ENCODE measurements around the gene HNF4A. TPM values are rescaled to one million over a fixed set of nuclear protein-coding genes. Genes with fewer than 3 reads are reported as not detected.

Gene HNF4A
- total RNA-seq, 2 donors from 2014 or later: 288 to 346 TPM

DNA sequence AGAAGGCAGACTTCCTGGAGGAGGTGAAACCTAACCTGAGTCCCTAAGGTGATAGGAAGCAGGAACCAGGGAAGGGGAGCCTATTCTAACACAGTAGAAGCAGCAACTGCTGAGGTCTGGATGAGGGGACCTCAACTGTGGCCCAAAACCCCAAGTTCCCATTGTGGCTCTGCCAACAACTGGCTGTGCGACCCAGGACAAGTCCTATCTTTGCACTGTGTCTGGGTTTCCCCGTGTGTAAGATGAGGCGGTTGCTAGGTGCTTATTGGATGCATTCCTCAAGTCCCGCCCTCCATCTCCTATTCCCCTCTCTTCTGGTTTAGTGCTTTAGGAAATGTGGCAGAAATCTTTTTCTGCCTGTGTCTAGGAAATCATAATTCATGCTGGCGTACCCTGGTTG lies 68.0 kb downstream of the HNF4A start:
- H3K9me3 ChIP-seq: no peaks in the 10 kb centered on the region
- no peak overlapping the region for H3K4me3 ChIP-seq
- intact Hi-C loops (cut with DNase I): no loop called here
- H3K9ac ChIP-seq (ENCODE audit: low read depth in 2 of 2, low read length in 2 of 2): no peak overlapping the region
- H3K27me3 ChIP-seq: no peaks in the 10 kb centered on the region
- H3K36me3 ChIP-seq: no peaks in the 10 kb centered on the region
- no peaks in the 10 kb centered on the region for H3K4me1 ChIP-seq
- TF ChIP-seq, protein P1, sequence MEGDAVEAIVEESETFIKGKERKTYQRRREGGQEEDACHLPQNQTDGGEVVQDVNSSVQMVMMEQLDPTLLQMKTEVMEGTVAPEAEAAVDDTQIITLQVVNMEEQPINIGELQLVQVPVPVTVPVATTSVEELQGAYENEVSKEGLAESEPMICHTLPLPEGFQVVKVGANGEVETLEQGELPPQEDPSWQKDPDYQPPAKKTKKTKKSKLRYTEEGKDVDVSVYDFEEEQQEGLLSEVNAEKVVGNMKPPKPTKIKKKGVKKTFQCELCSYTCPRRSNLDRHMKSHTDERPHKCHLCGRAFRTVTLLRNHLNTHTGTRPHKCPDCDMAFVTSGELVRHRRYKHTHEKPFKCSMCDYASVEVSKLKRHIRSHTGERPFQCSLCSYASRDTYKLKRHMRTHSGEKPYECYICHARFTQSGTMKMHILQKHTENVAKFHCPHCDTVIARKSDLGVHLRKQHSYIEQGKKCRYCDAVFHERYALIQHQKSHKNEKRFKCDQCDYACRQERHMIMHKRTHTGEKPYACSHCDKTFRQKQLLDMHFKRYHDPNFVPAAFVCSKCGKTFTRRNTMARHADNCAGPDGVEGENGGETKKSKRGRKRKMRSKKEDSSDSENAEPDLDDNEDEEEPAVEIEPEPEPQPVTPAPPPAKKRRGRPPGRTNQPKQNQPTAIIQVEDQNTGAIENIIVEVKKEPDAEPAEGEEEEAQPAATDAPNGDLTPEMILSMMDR (IDR thresholded peaks at IDR 0.05): no peak
- no peak for DNase-seq
- H3K27ac ChIP-seq: no peak overlapping the region

DNA sequence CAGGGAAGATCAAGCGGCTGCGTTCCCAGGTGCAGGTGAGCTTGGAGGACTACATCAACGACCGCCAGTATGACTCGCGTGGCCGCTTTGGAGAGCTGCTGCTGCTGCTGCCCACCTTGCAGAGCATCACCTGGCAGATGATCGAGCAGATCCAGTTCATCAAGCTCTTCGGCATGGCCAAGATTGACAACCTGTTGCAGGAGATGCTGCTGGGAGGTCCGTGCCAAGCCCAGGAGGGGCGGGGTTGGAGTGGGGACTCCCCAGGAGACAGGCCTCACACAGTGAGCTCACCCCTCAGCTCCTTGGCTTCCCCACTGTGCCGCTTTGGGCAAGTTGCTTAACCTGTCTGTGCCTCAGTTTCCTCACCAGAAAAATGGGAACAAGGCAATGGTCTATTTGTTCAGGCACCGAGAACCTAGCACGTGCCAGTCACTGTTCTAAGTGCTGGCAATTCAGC lies 68.6 kb downstream of the HNF4A start:
- intact Hi-C loops (cut with DNase I): no loop called here
- Histone ChIP-seq H3K36me3 (no peaks in the 10 kb centered on the region), H3K9me3 (no peaks in the 10 kb centered on the region), H3K4me3 (no peak overlapping the region), H3K4me1 (no peaks in the 10 kb centered on the region), H3K27ac (no peak overlapping the region), H3K9ac (ENCODE audit: low read depth in 2 of 2, low read length in 2 of 2) (no peak overlapping the region), H3K27me3 (no peaks in the 10 kb centered on the region)
- no peak for DNase-seq
- TF ChIP-seq, protein P1 (IDR thresholded peaks at IDR 0.05): no peak

DNA sequence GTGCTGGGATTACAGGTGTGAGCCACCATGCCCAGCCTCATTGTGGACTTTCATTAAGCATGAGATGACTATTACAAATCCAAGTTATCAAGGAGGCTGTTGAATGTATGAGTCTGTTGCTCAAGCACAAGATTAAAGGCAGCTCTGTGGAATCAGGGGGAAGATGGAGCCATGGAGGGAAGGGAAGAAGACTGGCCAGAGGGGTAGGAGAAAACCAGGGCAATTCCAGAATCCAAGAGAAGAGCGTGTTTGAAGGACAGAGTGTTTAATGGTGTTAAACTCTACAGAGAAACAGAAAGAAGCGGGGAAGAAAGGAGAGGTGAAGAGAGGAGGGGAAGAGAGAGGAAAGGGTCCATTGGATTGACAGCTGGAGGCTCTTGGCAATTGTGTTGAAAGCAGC lies 70.4 kb downstream of the HNF4A start:
- TF ChIP-seq, protein P1 (IDR thresholded peaks at IDR 0.05): no peak
- DNase-seq: no peak
- Histone ChIP-seq H3K9me3 (no peaks in the 10 kb centered on the region), H3K36me3 (no peaks in the 10 kb centered on the region), H3K27ac (no peak overlapping the region), H3K9ac (ENCODE audit: low read depth in 2 of 2, low read length in 2 of 2) (no peak overlapping the region), H3K27me3 (no peaks in the 10 kb centered on the region), H3K4me1 (no peaks in the 10 kb centered on the region), H3K4me3 (no peak overlapping the region)
- intact Hi-C loops (cut with DNase I): no loop called here

DNA sequence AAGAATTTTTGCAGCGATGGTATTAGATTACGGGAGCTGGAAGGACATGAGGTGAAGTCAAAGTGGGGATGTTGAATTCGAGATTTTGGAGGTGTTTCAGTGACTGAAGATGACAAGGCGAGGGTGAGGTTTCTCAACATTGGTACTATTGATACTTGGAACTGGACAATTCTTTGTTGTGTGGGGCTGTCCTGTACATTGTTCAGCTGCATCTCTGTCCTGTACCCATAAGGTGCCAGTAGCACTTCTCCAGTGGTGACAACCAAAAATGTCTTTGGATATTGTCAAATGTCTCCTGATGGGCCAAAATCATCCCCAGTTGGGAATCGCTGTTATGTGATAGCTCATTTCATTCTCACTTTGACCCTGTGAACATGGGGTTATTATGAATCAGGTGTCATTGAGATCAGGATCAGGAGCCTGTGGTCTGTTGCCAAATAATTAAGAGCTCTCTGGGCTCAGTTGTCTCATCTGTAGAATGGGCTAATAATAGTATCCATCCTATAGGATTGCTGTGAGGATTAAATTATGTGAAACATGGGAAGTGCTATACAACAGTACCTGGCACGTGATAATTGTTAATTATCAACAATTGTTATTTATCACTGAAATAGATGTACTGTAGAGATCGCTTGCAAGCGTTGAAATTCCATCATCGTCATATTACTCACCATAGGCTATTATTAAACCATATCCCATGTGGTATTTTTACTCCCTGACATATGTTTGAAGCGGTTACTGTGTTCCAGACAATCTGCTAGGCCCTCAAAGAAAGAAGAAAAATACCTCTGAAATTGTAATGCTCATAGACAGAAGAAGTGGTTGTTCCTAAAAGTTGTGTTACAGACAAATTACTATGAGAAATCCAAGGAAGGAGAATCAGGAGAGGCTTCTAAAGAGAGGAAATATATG lies 71.6 kb downstream of the HNF4A start:
- DNase-seq: no peak
- intact Hi-C loops (cut with DNase I): no loop called here
- H3K9me3 ChIP-seq: no peaks in the 10 kb centered on the region
- H3K27me3 ChIP-seq: no peaks in the 10 kb centered on the region
- H3K4me1 ChIP-seq: no peaks in the 10 kb centered on the region
- H3K4me3 ChIP-seq: no peak overlapping the region
- H3K36me3 ChIP-seq: no peaks in the 10 kb centered on the region
- H3K27ac ChIP-seq: no peak overlapping the region
- TF ChIP-seq, protein P1 (IDR thresholded peaks at IDR 0.05): no peak
- H3K9ac ChIP-seq (ENCODE audit: low read depth in 2 of 2, low read length in 2 of 2): no peak overlapping the region

DNA sequence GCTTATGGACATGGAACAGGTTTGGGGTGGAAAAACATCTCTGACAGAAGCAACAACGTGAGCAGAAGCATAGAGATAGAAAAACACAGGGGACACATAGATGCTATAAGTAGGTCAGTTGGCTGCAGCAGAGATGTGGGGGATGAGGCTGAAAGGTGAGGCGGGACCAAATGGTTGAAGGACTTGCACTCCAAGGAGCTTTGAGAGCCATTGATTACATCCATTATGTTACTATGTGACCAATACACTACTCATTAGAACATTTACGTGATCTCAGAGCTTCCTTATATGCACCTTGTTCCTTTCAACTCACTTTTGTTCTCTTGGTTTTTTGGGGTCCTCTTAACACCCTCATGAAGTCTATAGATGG lies 72.3 kb downstream of the HNF4A start:
- H3K36me3 ChIP-seq: no peaks in the 10 kb centered on the region
- no peak overlapping the region for H3K27ac ChIP-seq
- TF ChIP-seq, protein P1 (IDR thresholded peaks at IDR 0.05): no peak

More for the DNA sequence above, 72.3 kb downstream of the HNF4A start:
- no peaks in the 10 kb centered on the region for H3K4me1 ChIP-seq
- no peaks in the 10 kb centered on the region for H3K9me3 ChIP-seq
- intact Hi-C loops (cut with DNase I): no loop called here
- no peak overlapping the region for H3K4me3 ChIP-seq
- H3K9ac ChIP-seq (ENCODE audit: low read depth in 2 of 2, low read length in 2 of 2): no peak overlapping the region
- no peak for DNase-seq
- no peaks in the 10 kb centered on the region for H3K27me3 ChIP-seq

All from colonic mucosa (tissue), 4 donors.